SJCRH30 (cell line): Measurements from ENCODE around the gene TRPT1. TPM values are rescaled to one million over a fixed set of nuclear protein-coding genes. Genes with fewer than 3 reads are reported as not detected.

Experiments used
- DNase-seq, 2 experiments: peaks; one replicate each; pipeline ENCODE4 v3.0.0-alpha.2; 2015 to 2020
- H3K27ac ChIP-seq: fragments of 250-450 bp; sonication (Bioruptor Pico); 2 replicates; pipeline ENCODE4 v1.5.1; 2020; ENCODE audit warnings: mild to moderate bottlenecking, moderate library complexity
- H3K27me3 ChIP-seq: fragments of 250-450 bp; sonication (Bioruptor Pico); 2 replicates; pipeline ENCODE4 v1.5.1; 2020; ENCODE audit warnings: mild to moderate bottlenecking, moderate library complexity
- H3K36me3 ChIP-seq: fragments of 250-450 bp; sonication (Bioruptor Pico); 2 replicates; pipeline ENCODE4 v1.5.1; 2020; ENCODE audit warnings: mild to moderate bottlenecking, moderate library complexity
- H3K4me1 ChIP-seq: fragments of 250-450 bp; sonication (Bioruptor Pico); 2 replicates; pipeline ENCODE4 v1.5.1; 2020; ENCODE audit warnings: mild to moderate bottlenecking, moderate library complexity
- H3K4me3 ChIP-seq: fragments of 250-450 bp; sonication (Bioruptor Pico); 2 replicates; pipeline ENCODE4 v1.5.1; 2020; ENCODE audit warnings: mild to moderate bottlenecking, moderate library complexity
- H3K9me3 ChIP-seq: fragments of 250-450 bp; sonication (Bioruptor Pico); replicated peaks from 2 replicates; pipeline ENCODE4 v1.5.1; 2020; ENCODE audit warnings: mild to moderate bottlenecking, moderate library complexity
- total RNA-seq: library from RNA; depleted of rRNA; stranded (reverse); fragments of >200 nt; shearing (Covaris generic); gene quantifications from 2 replicates; pipeline ENCODE4 v1.2.3, GENCODE V29; 2014; rRNA removed

The TRPT1 gene, protein sequence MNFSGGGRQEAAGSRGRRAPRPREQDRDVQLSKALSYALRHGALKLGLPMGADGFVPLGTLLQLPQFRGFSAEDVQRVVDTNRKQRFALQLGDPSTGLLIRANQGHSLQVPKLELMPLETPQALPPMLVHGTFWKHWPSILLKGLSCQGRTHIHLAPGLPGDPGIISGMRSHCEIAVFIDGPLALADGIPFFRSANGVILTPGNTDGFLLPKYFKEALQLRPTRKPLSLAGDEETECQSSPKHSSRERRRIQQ
- total RNA-seq = 18.6 and 24.9 TPM in 2 replicates

DNA sequence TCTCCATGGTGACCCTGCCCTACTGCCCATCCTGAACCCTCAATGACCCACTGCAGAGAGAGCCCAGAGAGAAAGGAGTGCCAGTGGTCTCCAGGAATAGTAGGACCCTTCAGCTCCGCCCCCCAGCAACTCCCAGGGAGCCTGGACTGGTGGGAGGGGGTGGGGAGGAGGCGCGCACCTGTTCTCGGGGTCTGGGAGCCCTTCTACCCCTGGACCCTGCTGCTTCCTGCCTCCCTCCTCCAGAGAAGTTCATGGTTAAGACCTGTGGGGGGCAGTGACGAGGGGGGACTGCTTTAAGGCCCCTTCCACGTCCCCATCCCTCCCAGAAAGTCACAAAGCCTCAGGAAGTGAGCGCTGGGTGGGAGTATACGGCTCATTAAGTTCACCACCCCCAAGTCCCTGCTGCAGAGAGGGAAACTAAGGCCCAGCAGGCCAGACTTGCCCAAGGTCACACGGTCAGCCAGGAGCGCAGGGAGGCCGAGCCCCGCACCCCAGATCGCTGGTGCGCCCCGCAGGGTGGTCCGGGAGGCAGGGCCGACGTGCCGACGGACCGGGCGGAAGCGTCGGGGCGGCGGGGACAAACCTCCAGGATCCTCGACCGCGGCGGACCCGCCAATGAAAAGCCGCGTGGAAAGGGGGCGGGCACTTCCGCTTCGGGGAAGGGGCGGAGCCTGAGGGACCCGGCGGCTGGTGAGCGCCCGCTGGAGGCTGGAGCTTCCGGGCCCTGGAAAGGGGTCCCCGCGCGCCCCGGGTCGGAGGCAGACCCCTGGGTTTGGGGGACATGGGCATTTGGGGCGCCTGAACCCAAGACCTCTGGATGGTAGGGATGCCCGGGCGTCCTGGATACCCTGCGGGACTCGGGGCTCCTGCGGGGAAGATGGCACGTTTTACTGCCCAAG, at the start of gene TRPT1, which contains the start of gene NUDT22:
Gene TRPT1 (minus strand): TSS at position 579 of the 899 bp plus-strand sequence. CDS start 326 bp downstream, at position 253.
Gene NUDT22 (plus strand): TSS at position 667 of the 899 bp plus-strand sequence. CDS start 379 bp downstream, outside the sequence.
- H3K9me3 ChIP-seq = no peaks in the 10 kb centered on the region
- H3K27ac ChIP-seq = peak within 1 kb of the TSS; percentile 80
- no peaks in the 10 kb centered on the region for H3K27me3 ChIP-seq
- peak; percentile 90 to 92 for DNase-seq
- peak within 1 kb of the TSS; percentile 69 for H3K4me3 ChIP-seq
- H3K36me3 ChIP-seq = no peaks in the 10 kb centered on the region; the same call in 1 of the 2 replicates
- H3K4me1 ChIP-seq = peaks cover 6% of the 10 kb centered on the region

DNA sequence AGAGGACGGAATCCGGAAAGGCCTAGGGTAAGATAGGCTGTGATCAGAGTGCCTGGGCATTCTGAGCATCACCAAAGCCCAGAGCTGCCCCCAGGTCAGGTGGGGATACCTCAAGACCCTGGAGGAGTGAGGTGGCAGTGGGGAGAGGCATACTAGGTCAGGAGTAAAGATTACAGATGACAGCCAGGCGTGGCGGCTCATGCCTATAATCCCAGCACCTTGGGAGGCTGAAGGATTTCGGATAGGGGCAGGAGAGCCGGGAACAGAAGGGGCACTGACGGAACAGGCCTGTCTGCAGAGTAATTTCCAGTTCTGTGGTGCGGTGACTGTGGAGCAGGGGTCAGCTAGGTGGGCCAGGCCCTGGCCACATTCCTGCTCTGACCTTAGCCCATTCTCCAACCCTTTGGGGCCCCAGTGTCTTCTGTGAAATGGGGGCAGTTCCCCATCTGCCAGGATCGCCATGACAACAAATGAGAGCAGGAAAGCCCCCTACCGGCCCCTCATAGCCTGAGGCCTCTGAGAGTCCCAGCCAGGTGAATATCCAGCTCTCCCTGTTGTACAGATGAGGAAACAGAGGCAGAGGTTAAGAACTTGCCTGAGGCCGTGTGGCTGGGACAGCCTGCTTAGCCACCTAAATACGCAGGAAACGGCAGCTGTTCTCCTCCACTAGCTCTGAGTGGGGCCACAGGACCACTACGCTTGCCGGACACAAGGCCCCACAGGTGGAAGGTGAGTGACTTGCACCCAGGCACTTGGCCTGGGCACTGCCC, 49.2 kb upstream of the TRPT1 start:
- no peak overlapping the region for H3K27ac ChIP-seq
- peaks cover 2% of the 10 kb centered on the region; the same call in 1 of the 2 replicates for H3K36me3 ChIP-seq
- H3K27me3 ChIP-seq = no peaks in the 10 kb centered on the region
- DNase-seq = no peak
- no peak overlapping the region for H3K4me3 ChIP-seq
- no peaks in the 10 kb centered on the region for H3K9me3 ChIP-seq
- no peaks in the 10 kb centered on the region for H3K4me1 ChIP-seq

DNA sequence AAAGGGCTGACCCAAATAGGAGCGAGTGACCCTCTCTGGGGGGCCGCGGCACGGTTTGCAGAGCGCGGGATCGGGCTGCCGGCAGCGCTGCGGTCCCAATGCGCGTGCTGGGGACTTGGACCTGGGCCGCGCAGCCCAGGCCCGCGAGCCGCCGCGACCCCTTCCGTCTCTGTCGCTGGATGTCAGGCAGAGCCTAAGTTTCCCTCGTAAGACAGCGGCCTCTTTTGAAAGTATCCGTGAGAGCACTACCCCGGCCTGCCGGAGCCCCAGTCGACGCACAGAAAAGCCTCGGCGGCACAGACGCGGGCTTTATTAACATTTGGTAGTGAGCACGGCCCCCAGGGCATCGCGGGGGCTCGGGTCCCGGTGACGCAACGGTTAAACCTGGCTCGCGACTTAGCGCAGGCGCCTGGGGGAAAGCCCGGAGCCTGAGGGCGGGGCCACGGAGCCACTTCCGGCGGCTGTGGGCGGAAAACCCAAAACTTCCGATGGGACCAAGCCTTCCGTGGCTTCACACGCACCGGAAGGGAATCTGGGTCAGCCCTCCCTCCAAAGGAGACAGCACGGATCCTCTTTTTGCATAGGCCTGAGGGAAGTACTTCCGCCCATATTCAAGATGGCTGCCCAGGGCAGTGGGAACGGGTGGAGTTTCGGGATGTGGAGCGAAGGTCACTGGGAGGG, 43.7 kb upstream of the TRPT1 start:
- H3K9me3 ChIP-seq = no peaks in the 10 kb centered on the region
- peak overlapping the region; percentile 70 for H3K4me3 ChIP-seq
- H3K27ac ChIP-seq = peak overlapping the region; percentile 84
- H3K27me3 ChIP-seq = no peaks in the 10 kb centered on the region
- no peaks in the 10 kb centered on the region; the same call in 1 of the 2 replicates for H3K4me1 ChIP-seq
- peaks cover 10% of the 10 kb centered on the region; the same call in 1 of the 2 replicates for H3K36me3 ChIP-seq
- peak; percentile 98 to 99 for DNase-seq

DNA sequence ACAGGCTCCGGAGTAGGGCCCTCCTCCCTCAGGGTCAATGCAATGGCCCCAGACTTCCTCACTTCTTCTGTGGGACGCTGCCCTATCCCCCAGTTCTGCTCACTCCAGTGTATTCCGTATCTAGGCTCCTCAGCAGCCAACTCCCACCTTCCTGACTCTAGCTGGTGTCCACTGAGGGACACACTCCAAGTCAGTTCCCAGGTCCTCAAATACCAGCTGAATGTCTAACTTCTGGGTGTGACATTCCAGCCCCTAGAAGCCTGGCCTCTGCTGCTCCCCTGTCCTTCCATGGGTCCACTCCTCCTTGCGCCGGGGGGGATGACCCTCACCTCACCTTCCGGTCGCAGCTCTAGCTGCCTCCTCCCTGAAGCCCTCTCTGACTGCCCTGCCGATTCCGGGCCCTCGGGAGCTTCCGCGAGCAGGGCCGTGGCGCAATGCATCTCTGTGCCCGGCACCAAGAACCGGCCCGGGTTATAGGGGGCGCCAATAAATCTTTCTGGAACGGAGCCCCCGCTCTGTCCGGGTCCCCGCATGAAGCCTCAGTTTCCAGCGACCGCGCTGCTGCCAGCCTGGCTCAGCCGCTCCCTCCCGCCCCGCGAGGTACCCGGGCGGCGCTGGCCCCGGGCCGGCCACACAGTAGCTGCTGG, 43.0 kb upstream of the TRPT1 start:
- Histone ChIP-seq H3K4me1 (no peaks in the 10 kb centered on the region; the same call in 1 of the 2 replicates), H3K4me3 (peak overlapping the region; percentile 70), H3K9me3 (no peaks in the 10 kb centered on the region), H3K27ac (peak overlapping the region; percentile 84), H3K27me3 (no peaks in the 10 kb centered on the region), H3K36me3 (peaks cover 13% of the 10 kb centered on the region; the same call in 1 of the 2 replicates)
- DNase-seq = peak; percentile 38 to 46

DNA sequence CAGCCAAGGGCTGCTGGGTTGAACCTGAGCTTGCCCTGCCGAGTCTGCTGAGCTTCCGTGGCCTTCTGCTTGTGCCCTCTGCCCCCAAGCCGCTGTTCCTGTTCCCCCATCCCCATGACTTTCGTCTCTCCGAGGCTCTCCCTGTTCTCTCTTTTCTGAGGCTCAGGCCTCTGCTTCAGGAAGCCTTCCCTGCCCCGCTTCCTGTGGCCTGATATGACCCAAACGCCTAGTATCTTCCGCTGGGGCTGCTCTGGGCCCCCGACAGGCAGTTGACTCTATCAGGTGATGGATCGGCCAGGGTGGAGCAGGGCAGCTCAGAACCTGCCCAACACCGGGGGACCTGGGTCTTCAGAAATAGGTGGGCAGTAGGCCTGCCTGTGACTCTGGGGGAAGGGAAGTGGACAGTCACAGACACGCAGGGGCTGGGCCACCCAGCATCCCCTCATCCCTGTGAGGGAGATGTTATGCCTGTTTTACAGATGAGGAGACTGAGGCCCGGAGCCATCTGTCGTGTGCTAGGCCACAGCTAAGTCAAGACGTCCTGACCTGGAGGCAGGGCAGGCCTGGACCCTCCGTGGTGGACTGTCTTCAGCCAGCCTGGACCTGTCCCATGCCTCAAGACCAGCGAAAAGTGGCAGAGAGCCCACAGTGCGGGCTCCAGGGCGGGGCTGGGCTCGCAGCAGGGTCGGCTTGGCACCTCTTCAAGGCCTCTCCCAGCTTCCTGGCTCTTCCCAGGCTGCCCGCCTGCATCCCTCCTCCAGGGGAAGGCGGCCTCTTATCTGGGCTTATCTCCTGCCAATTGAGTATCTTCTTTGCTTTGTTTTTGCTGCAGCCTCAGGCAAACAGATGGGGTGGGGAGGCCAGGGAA, 42.3 kb upstream of the TRPT1 start:
- Histone ChIP-seq H3K9me3 (no peaks in the 10 kb centered on the region), H3K4me3 (peak overlapping the region; percentile 70), H3K27ac (no peak overlapping the region), H3K4me1 (no peaks in the 10 kb centered on the region; the same call in 1 of the 2 replicates), H3K36me3 (peaks cover 13% of the 10 kb centered on the region; the same call in 1 of the 2 replicates), H3K27me3 (no peaks in the 10 kb centered on the region)
- DNase-seq = peak in 1 of 2 experiments; percentile 42

DNA sequence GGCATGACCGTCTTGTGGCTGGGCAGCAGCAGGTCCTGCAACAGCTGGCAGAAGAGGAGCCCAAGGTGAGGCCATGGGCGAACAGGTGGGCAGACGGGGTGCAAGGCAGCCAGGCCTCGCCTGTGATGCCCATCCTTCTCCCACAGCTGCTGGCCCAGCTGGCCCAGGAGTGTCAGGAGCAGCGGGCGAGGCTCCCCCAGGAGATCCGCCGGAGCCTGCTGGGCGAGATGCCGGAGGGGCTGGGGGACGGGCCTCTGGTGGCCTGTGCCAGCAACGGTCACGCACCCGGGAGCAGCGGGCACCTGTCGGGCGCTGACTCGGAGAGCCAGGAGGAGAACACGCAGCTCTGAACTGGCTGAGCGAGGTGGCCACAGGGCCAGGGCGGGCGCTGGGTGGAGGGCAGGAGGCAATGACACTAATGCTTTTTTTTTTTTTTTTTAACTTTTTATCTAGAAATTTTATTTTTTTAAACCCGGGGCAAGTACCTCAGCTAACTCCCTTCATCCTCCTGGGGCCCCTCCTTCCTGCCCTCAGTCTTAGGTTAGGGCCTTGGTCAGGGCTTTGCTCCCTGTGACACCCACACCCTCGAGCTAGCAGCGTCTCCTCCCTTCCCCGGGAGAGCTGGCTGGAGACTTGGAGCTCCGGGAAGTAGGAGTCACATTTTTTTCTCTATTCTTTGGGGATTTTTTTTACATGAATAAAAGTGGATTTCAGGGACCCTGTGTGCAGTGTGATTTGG, 41.4 kb upstream of the TRPT1 start:
- no peak for DNase-seq
- H3K36me3 ChIP-seq = peaks cover 13% of the 10 kb centered on the region; the same call in 1 of the 2 replicates
- H3K4me3 ChIP-seq = no peak overlapping the region
- H3K27me3 ChIP-seq = no peaks in the 10 kb centered on the region
- no peak overlapping the region for H3K27ac ChIP-seq
- no peaks in the 10 kb centered on the region for H3K9me3 ChIP-seq
- no peaks in the 10 kb centered on the region; the same call in 1 of the 2 replicates for H3K4me1 ChIP-seq

DNA sequence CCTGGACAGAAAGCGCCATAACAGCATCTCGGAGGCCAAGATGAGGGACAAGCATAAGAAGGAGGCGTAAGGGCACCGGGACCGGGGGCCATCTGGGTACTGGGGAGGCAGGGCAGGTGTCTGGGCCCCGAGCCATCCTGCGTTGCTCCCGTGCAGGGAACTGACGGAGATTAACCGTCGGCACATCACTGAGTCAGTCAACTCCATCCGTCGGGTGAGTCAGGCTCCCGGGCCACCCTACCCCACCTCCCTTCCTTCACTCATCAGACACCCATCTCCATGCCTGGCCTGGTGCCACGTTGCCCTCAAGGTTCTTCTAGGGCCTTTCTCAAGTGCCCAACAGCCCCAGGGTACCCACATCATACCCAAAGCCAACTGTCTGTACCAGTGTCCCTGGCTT, 40.4 kb upstream of the TRPT1 start:
- no peaks in the 10 kb centered on the region for H3K9me3 ChIP-seq
- H3K4me3 ChIP-seq = no peak overlapping the region
- no peaks in the 10 kb centered on the region for H3K27me3 ChIP-seq
- no peak overlapping the region for H3K27ac ChIP-seq
- H3K4me1 ChIP-seq = no peaks in the 10 kb centered on the region; the same call in 1 of the 2 replicates
- no peak for DNase-seq
- peaks cover 14% of the 10 kb centered on the region for H3K36me3 ChIP-seq

DNA sequence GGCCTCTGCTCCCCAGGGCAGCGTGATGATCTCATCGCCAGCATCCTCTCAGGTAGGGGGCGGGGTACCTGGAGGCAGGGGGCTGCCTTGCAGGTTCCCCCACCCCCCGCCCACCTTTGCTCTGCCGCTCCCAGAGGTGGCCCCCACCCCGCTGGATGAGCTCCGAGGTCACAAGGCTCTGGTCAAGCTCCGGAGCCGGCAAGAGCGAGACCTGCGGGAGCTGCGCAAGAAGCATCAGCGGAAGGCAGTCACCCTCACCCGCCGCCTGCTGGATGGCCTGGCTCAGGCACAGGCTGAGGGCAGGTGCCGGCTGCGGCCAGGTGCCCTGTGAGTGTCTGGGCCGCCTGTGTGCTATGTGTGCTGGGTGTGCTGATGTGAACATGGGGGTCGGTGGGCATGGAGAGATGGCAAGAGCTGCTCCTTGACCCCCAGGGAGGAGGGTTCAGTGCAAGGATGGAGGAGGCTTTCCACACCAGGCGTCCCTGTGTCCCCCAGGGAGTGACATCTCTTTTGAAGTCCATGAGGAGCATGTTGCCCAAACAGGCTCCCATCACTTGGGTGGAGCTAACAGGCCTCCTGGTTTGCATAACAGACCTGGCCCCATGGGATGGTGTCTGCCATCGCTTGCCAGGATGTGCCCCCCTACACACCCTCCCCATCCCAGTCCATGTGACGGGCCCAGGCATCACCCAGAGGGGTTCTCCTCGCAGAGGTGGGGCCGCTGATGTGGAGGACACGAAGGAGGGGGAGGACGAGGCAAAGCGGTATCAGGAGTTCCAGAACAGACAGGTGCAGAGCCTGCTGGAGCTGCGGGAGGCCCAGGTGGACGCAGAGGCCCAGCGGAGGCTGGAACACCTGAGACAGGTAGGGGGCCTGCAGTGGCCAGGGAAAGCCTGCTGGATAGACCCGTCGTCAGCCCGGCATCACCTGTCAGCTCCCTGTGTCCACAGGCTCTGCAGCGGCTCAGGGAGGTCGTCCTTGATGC, 39.5 kb upstream of the TRPT1 start:
- Histone ChIP-seq H3K27ac (no peak overlapping the region), H3K27me3 (no peaks in the 10 kb centered on the region), H3K9me3 (no peaks in the 10 kb centered on the region), H3K36me3 (peaks cover 16% of the 10 kb centered on the region), H3K4me3 (no peak overlapping the region), H3K4me1 (no peaks in the 10 kb centered on the region; the same call in 1 of the 2 replicates)
- DNase-seq = no peak

DNA sequence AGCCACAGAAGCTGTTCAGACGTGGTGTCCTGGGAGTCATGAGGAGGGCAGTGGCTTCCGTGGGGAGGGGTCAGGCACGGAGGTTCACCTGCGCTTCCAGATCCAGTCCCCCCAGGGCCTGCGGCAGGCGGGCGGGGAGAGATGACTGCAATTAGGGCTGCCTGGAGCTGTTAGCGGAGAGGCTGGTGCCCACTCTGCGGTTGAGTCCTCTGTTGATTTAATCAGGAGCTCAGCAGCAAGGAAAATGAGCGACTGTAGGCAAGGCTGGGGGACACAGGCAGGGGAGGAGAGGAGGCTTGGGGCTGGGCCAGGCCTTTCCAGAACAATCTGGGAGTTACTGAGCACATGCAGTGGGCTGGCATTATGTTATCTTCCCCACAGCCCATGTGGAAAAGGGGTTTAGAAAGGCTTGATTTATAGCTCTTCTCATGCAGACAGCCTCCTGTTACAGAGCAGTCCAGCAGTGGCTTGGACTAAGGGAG, 38.4 kb upstream of the TRPT1 start:
- Histone ChIP-seq H3K4me1 (no peaks in the 10 kb centered on the region; the same call in 1 of the 2 replicates), H3K9me3 (no peaks in the 10 kb centered on the region), H3K27me3 (no peaks in the 10 kb centered on the region), H3K36me3 (peaks cover 24% of the 10 kb centered on the region), H3K4me3 (no peak overlapping the region), H3K27ac (no peak overlapping the region)
- DNase-seq = no peak

DNA sequence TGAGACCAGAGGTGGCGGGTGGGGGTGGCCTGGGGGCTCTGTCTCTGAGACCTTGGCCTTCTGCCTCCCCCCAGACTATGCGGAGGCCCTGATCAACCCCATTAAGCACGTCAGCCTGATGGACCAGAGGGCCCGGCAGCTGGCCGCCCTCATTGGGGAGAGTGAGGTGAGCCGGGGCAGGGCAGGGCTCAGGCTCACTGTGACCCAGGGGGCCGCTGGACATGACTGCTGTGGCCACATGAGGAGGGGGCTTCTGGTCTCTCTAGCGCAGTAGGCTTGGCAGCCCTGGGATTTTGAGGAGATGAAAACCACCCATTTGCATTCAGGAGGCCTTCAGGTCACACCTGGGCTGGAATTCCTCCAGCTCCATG, 37.9 kb upstream of the TRPT1 start:
- H3K27ac ChIP-seq = no peak overlapping the region
- no peaks in the 10 kb centered on the region for H3K9me3 ChIP-seq
- peaks cover 27% of the 10 kb centered on the region for H3K36me3 ChIP-seq
- no peaks in the 10 kb centered on the region; the same call in 1 of the 2 replicates for H3K4me1 ChIP-seq
- DNase-seq = no peak
- H3K27me3 ChIP-seq = no peaks in the 10 kb centered on the region
- H3K4me3 ChIP-seq = no peak overlapping the region
